GM19468 (cell line): ENCODE data around the gene VCP.
"Not testable (repeated sequence)": the region's sequence is repeated elsewhere in the genome, so short reads cannot be mapped to it uniquely, and the experiment has no call there.

Experiments used
- ATAC-seq: cut with Tn5 transposase; IDR thresholded peaks from one replicate; pipeline ENCODE4 v1.9.1; 2021; ENCODE audit warnings: mild to moderate bottlenecking, moderate library complexity, moderate number of reproducible peaks; ENCODE audit not compliant: unreplicated experiment; ENCODE audit errors: extremely low read depth

Gene VCP

DNA sequence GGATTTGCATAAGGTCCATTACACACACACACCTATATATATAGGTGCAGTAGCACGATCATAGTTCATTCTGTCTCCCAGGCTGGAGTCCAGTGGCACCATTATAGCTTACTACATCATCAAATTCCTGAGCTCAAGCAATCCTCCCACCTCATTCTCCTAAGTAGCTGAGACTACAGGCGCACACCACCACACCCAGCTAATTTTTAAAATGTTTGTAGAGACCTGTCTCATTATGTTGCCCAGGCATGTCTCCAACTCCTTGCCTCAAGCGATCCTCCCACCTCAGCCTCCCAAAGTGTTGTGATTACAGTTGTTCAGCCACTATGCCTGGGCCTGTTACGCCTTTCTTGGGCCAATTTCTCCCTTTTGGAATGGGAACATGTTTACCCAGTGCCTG, 43.2 kb downstream of the VCP start:
- ATAC-seq: no peak

DNA sequence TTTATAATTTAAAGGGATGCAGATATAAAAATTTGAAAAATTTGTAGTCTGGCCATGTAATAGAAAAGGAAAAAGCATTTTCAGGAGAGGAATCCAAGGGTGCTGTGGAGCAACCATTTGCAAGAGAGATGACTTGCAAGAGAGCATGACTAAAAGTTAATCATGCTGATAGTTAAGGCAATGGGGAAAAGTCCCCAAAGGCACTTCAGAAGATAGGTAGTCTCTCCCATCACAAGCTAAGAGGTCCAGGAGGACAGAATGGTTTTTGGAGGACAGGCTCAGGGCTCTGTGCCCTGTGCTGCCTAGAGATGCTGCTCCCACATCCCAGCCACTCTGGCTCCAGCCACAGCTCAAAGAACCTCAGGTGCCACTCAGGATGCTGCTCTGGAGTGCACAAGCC, 44.1 kb downstream of the VCP start:
- no peak for ATAC-seq

DNA sequence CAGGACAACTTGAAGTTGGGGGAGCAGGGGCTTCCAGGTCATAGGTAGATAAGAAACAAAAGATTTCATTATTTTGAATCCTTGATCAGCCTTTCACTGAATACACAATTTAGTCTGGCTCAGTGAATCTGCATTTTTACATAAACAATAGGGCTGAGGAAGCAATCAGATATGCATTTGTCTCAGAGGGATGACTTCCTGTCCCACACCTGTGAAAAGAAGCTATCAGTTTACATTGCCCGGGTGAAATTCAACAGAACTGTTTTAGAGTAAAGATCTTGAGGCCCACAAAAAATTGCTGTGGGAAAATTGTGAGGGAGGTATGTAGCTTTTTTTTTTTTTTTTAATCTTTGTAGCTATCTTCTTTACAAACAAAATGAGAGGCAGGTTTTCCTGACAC, 44.6 kb downstream of the VCP start:
- ATAC-seq: no peak

DNA sequence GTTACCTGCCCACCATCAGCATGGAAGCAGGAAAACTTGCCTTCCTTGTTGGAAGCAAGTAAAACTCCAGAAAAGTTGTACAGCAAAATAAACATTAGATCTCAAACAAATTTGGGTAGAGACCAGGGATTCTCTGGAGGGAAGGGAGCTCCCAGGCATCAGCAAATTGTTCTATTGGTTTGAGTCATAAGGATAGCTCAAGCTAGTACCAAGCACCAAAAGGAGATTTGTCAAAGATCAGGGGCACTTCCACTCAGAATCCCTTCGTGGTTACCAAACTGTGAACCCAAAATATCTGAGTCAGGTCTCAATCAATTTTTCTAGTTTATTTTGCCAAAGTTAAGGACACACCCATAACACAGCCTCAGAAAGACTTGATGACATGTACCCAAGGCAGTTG, 45.1 kb downstream of the VCP start:
- ATAC-seq: no peak

GRCh38 chr9:35026671-35027070, 45.8 kb downstream of the VCP start:
- ATAC-seq: no peak

- not testable (repeated sequence) for ATAC-seq
Measured at GRCh38 chr9:35023443-35023842, 49.0 kb downstream of the VCP start.

- no peak for ATAC-seq
Measured at GRCh38 chr9:35014517-35014916, 57.9 kb downstream of the VCP start.

DNA sequence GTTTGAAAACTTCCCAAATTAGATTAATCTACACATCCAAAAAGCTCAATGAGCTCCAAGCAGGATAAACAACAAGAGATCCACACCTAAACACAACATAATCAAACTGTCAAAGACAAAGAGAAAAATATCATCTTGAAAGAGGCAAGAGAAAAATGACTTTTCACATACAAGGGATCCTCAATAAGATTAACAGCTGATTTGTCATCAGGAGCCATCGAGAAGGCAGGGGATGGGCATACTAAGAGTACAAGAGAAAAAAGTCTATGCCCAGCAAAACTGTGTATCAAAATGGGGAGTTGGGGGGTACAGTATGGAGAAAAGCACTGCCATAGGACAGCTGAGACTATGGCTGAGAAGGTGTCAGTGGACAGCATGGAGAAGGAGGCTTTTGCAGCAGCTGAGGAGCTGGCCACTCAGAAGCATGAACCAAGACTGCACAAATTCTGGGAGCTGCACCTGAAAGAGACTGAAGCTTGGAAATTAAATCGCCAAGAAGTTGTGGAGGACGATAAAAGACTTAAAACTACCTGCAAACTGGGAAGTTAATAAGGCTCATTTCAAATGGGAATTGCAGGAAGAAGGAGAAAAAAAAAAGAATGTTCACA, 62.0 kb downstream of the VCP start:
- ATAC-seq: no peak
